Measurements from ENCODE around the gene SERINC4. TPM values are rescaled to one million over a fixed set of nuclear protein-coding genes. Genes with fewer than 3 reads are reported as not detected.
A peak's percentile ranks its signal among the peaks of the same experiment; 100 is the strongest.
"Not testable (repeated sequence)": the region's sequence is repeated elsewhere in the genome, so short reads cannot be mapped to it uniquely, and the experiment has no call there.

SERINC4 gene
- not detected for total RNA-seq

GRCh38 chr15:43799945-43800285 lies at the start of gene SERINC4:
TSS of gene SERINC4 (minus strand) at chr15:43800220. CDS start at chr15:43799986, 234 bp downstream.
- Histone ChIP-seq H3K27me3 (no peaks in the 10 kb centered on the region), H3K36me3 (replicated peaks in 1 of 2; ENCODE audit: insufficient read depth in 1 of 2, low read depth in 2 of 2) (peaks cover 0 to 3% of the 10 kb centered on the region in 2 donors), H3K27ac (peak within 1 kb of the TSS; percentile 80 to 94 (median 86)), H3K9me3 (no peaks in the 10 kb centered on the region), H3K4me1 (peaks cover 60% of the 10 kb centered on the region), H3K4me3 (peak within 1 kb of the TSS; percentile 43 to 86)
- DNase-seq (no peak), ATAC-seq (peak; percentile 1)
- intact Hi-C loops (cut with DNase I) = no loop called here
- TF ChIP-seq, protein P1, sequence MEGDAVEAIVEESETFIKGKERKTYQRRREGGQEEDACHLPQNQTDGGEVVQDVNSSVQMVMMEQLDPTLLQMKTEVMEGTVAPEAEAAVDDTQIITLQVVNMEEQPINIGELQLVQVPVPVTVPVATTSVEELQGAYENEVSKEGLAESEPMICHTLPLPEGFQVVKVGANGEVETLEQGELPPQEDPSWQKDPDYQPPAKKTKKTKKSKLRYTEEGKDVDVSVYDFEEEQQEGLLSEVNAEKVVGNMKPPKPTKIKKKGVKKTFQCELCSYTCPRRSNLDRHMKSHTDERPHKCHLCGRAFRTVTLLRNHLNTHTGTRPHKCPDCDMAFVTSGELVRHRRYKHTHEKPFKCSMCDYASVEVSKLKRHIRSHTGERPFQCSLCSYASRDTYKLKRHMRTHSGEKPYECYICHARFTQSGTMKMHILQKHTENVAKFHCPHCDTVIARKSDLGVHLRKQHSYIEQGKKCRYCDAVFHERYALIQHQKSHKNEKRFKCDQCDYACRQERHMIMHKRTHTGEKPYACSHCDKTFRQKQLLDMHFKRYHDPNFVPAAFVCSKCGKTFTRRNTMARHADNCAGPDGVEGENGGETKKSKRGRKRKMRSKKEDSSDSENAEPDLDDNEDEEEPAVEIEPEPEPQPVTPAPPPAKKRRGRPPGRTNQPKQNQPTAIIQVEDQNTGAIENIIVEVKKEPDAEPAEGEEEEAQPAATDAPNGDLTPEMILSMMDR (IDR thresholded peaks at IDR 0.05) = no peak
- TF ChIP-seq POLR2A (IDR thresholded peaks at IDR 0.05) = no peak
- whole genome bisulfite sequencing, 2 donors = 90 to 97% methylated on average over 6 to 8 of the region's 8 CpGs

- DNase-seq (no peak), ATAC-seq (no peak)
- Histone ChIP-seq H3K4me1 (no peaks in the 10 kb centered on the region), H3K4me3 (no peak overlapping the region), H3K36me3 (replicated peaks in 1 of 2; ENCODE audit: insufficient read depth in 1 of 2, low read depth in 2 of 2) (no peaks in the 10 kb centered on the region), H3K27ac (no peak overlapping the region), H3K9me3 (no peaks in the 10 kb centered on the region), H3K27me3 (no peaks in the 10 kb centered on the region)
- intact Hi-C loops (cut with DNase I) = no loop called here
- TF ChIP-seq, protein P1 (IDR thresholded peaks at IDR 0.05) = no peak
- TF ChIP-seq POLR2A (IDR thresholded peaks at IDR 0.05) = no peak
Measured at GRCh38 chr15:43845421-43845820, 45.4 kb upstream of the SERINC4 start.

GRCh38 chr15:43832485-43832884 lies 32.5 kb upstream of the SERINC4 start:
- H3K9me3 ChIP-seq; ATAC-seq; intact Hi-C loops (cut with DNase I); H3K36me3 ChIP-seq (replicated peaks in 1 of 2; ENCODE audit: insufficient read depth in 1 of 2, low read depth in 2 of 2); H3K27me3 ChIP-seq; H3K4me1 ChIP-seq; DNase-seq; H3K27ac ChIP-seq; H3K4me3 ChIP-seq: not testable (repeated sequence)
- 90 to 95% methylated on average over 6 of the region's 6 CpGs for WGBS, 2 donors

DNA sequence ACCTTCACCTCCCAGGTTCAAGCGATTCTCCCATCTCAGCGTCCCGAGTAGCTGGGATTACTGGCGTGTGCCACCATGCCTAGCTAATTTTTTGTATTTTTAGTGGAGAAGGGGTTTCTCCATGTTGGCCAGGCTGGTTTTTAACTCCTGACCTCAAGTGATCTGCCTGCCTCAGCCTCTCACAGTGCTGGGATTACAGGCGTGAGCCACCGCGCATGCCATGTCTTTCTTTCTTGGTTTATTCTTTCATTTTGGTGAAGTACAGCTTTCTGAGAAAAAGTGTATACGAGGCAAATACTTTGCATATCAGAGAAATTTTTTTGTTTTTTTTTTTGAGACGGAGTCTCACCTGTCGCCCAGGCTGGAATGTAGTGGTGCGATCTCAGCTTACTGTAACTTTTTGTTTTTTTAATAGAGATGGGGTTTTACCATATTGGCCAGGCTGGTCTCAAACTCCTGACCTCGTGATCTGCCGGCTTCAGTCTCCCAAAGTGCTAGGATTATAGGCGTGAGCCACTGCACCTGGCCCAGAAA lies 31.6 kb upstream of the SERINC4 start:
- 89 to 95% methylated on average over 14 of the region's 14 CpGs for WGBS, 2 donors
- H3K27ac ChIP-seq; H3K4me3 ChIP-seq; H3K27me3 ChIP-seq; ATAC-seq; H3K4me1 ChIP-seq; intact Hi-C loops (cut with DNase I); H3K36me3 ChIP-seq (replicated peaks in 1 of 2; ENCODE audit: insufficient read depth in 1 of 2, low read depth in 2 of 2); DNase-seq; H3K9me3 ChIP-seq: not testable (repeated sequence)

GRCh38 chr15:43830691-43831275 lies 30.8 kb upstream of the SERINC4 start:
- ATAC-seq; H3K4me3 ChIP-seq; H3K36me3 ChIP-seq (replicated peaks in 1 of 2; ENCODE audit: insufficient read depth in 1 of 2, low read depth in 2 of 2); DNase-seq; H3K27ac ChIP-seq; H3K9me3 ChIP-seq; intact Hi-C loops (cut with DNase I); H3K27me3 ChIP-seq: not testable (repeated sequence)
- WGBS, 2 donors = 93 to 98% methylated on average over 8 to 9 of the region's 9 CpGs
- H3K4me1 ChIP-seq = peaks cover 16% of the 10 kb centered on the region

GRCh38 chr15:43829951-43830540 lies 30.0 kb upstream of the SERINC4 start:
- H3K27ac ChIP-seq; H3K4me3 ChIP-seq; ATAC-seq; intact Hi-C loops (cut with DNase I); DNase-seq; H3K27me3 ChIP-seq; H3K36me3 ChIP-seq (replicated peaks in 1 of 2; ENCODE audit: insufficient read depth in 1 of 2, low read depth in 2 of 2); H3K9me3 ChIP-seq: not testable (repeated sequence)
- 90 to 93% methylated on average over 8 to 9 of the region's 9 CpGs for WGBS, 2 donors
- peaks cover 16% of the 10 kb centered on the region for H3K4me1 ChIP-seq

Measured in body of pancreas (tissue), 4 donors.